GM15510 (cell line): ENCODE data around the gene SDHC.

Source experiments
- POLR2A ChIP-seq: IDR thresholded peaks from 3 replicates; pipeline ENCODE4 v1.6.1; 2011; ENCODE audit warnings: borderline replicate concordance; ENCODE audit not compliant: insufficient read length; ENCODE audit errors: extremely low read depth

Gene SDHC

GRCh38 chr1:161351482-161351881 is 37.3 kb downstream of the SDHC start:
- no peak for TF ChIP-seq POLR2A

DNA sequence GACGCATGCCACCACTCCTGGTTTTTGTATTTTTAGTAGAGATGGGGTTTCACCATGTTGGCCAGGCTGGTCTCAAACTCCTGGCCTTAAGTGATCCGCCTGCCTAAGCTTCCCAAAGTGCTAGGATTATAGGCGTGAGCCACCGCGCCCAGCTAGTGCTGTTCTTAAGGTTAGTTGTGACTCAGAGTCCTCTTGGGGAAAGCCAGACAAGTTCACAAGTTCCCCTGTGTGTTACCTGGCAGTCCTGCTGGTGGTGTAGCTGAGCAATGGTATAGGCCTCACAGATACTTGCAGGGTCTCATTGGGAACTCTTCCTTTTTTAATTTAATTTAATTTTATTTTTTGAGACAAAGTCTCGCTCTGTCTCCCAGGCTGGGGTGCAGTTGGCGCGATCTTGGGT is 42.9 kb downstream of the SDHC start:
- TF ChIP-seq POLR2A: no peak

GRCh38 chr1:161359291-161359690 is 45.1 kb downstream of the SDHC start:
- no peak for TF ChIP-seq POLR2A

GRCh38 chr1:161364332-161364731 is 50.2 kb downstream of the SDHC start:
- no peak for TF ChIP-seq POLR2A

DNA sequence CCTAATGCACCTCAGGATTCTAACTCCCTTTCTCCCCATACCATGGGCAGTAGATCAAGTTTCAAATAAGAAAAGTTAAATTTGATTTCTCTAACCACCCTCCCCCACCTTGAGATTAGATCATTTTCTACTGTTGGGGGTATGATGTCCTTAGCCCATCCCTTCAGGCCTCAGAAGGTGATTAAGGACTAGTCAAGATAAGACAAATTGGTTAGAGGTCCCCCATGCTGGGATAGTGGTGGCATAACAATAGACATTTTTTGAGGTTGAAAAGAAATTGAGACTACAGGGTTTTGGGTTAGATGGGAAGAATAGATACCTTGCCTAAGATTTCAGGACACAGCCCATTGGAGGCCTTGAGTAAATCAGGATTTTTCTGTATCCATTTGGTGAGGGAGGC is 51.0 kb downstream of the SDHC start:
- TF ChIP-seq POLR2A: no peak

- TF ChIP-seq POLR2A: no peak
Measured at GRCh38 chr1:161367684-161368400, 53.7 kb downstream of the SDHC start, which contains the start of gene CFAP126. TSS of gene CFAP126 (minus strand) at chr1:161367876. CDS start at chr1:161367868, 8 bp downstream.

DNA sequence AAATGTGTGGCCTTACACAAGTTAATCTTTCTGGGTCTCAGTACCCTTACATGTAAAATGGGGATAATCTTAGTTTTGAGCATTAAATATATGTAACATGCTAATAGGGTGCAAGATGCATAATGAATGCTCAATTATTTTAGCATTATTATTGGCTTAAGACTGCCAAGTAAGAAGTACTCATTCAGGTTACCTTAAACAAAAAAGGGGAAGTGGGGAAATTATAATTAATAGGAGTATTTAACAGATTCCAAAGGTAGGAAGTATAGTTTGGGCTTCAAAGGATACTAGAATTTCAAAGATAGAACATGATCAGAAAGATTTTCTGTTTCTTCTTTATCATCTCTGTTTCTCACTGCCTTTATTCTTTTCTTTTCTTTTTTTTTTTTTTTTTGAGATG is 59.3 kb downstream of the SDHC start:
- TF ChIP-seq POLR2A: no peak

GRCh38 chr1:161374373-161374772 is 60.2 kb downstream of the SDHC start:
- TF ChIP-seq POLR2A: no peak

DNA sequence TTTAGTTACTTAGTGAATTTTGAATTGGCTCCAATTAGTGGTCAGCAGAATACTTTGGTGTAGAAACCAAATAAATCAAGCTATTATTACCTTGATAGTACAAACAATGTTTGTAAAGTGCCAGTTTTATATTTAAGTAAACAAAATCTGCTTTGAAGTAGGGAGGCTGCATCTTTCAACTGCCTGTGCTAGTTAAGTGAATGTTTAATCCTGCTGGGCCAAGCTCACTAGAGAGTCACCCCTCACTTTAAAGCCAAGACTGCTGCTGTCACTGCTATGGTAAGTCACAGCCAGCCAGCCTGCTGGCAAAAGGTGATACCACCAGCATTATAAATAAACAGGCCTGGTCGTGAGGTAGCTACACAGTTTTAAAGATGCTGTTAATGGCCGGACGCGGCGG is 63.8 kb downstream of the SDHC start:
- no peak for TF ChIP-seq POLR2A

- TF ChIP-seq POLR2A: no peak
Measured at GRCh38 chr1:161379071-161379470, 64.9 kb downstream of the SDHC start.

GRCh38 chr1:161381707-161382106 is 67.5 kb downstream of the SDHC start:
- TF ChIP-seq POLR2A: no peak

DNA sequence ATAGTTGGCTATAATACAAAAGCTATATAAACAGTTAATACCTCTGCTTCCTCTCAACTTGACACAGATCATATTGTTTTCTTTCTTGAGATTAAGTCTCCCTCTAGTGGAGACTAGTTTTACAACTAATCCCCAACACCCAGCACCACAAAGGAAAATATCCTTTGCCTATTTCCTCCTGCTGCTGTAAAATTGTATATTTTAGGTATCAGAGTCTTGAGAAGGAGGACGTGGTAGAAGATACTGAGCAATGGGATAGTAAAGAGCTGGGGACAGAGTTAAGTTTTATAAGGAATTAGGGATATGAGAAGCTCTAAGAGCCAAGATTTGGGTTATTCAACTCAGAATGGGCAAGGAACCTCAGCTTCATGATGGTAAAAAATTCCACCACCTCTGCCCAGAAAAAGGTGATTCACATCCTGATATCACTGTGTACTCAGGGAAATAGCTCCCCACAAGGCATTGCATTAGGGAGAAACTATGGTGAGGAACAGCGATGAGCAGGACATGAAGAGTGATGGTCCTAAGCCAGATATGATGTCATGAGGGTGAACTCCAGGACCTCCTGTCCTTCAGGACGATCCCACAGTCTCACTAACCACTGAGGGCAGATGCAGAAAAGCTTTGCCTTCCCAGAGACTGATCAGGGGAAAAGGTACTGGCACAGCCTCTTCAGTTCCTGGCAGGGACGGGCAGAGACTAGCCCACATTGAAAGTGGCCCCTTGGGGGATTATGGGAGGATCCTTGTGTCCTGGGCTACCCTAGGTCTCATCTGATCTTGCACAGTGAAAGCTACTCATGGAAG is 68.2 kb downstream of the SDHC start:
- no peak for TF ChIP-seq POLR2A

DNA sequence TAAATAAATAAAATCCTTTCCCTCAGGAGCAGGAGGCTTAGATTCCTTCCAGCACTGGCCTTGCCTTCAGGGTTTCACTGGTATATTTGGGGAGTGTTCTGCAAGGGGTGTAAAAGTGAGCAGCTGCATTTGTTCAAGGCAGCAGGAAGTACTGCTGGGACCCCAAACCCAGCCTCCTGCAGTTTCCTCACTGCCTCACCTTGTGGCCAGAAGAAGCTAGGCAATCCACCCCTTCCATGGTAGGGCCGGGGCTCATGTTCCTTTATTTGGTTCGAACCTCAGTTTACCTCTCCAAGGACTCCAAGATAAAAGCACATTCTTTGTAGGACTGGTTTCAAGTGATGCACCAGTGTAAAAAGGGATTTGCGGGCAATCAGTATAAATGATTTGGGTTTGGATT is 74.5 kb downstream of the SDHC start:
- TF ChIP-seq POLR2A: no peak

DNA sequence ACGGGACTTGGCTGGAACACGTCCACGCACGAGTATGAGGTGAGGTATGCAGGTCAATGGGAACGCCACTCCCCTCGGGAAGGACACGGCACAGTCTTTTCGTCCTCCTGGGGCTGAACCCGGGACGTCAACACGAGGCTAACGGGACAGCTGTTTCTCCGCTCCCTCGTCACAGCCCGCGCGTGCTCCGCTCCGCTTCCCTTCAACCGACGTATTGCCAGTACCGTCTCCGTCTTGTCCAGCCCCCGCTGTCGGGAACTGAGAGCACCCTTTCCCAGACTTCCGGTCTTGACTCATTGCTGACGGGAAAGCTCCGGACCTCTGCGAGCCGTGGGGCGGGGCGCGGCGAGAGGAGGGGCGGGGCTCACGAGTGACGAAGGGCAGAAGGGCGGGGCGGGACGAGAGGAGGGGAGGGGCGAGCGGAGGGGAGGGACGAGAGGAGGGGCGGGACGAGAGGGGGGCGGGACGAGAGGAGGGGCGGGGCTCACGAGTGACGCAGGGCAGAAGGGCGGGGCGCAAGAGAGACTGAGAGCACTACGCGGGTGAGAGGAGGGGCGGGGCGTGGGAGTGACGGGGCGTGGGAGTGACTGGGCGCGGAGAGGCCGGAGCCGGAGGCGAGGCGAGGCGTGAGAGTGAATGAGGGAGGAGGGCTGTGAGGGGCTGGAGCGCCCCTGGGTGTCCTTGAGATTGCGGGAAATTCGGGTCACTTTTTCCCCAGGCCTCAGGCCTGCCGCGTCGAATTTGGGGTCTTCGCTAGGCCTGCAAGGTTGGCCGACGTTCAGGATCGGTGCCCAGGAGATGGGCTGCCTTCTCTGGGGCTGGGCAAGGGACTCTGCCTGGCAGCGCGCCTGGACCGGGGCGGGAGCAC is 75.7 kb downstream of the SDHC start:
- peak; percentile 65 for TF ChIP-seq POLR2A

DNA sequence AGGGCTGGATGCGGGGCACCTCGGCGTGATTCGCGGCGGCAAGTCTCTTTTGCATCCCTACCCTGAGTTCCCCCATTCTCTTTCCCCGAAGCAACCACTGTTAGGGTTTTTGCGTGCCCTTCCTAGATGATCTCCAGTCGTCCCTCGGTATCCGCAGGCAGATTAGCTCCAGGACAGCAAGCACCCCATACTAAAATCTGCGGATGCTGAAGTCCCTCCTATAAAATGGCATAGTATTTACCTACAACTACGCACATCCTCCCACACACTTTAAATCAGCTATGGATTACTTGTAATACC is 76.3 kb downstream of the SDHC start:
- no peak for TF ChIP-seq POLR2A
